Activated CD8-positive, alpha-beta memory T cell treated with anti-CD3 and anti-CD28 coated beads for 1 hour (primary cell): Measurements from ENCODE around the gene SLC22A14.
A peak's percentile ranks its signal among the peaks of the same experiment; 100 is the strongest.

Source experiments
- DNase-seq, 2 donors: peaks; one replicate each; pipeline ENCODE4 v3.0.0-alpha.2; 2020; ENCODE audit warnings: low read depth in 1 of 2; ENCODE audit errors: extremely low read depth in 1 of 2

SLC22A14 gene

DNA sequence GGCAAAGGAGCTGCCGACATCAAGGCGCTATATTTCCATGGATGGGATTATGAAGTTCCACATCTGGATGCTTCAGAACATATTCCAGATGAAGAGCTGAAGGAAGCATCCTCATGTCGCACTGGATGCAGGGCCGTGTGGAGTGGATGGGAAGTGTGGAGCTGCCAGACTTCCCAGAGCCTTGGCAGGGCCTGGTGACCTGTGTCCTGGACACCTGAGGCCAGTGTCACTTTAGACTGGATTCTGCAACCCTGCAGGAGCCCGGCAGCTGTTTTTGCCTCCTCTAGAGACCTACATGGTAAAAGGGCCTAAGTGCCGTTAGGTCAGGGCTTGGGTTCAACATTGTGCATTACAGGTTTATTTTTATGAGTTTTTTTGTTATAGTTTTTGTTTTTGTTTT is 53.2 kb downstream of the SLC22A14 start:
- DNase-seq = no peak

DNA sequence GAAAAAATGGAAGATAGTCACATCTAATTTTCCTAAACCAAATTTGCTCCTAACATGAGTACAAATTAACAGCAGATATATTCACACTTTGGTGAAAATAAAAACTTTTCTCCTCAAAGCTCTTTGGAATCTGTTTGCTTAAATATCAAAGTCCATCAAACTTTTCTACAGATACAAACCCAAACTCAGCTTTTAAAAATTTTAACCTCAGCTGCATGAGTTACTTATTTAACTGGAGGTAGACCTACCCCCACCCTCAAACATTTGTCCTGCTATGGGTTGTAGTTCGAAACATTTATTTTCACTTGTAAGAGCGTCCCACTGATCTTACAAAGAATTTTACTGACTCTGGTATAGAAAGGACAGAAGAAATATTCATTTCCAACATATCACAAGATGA is 55.6 kb downstream of the SLC22A14 start:
- DNase-seq = no peak

DNA sequence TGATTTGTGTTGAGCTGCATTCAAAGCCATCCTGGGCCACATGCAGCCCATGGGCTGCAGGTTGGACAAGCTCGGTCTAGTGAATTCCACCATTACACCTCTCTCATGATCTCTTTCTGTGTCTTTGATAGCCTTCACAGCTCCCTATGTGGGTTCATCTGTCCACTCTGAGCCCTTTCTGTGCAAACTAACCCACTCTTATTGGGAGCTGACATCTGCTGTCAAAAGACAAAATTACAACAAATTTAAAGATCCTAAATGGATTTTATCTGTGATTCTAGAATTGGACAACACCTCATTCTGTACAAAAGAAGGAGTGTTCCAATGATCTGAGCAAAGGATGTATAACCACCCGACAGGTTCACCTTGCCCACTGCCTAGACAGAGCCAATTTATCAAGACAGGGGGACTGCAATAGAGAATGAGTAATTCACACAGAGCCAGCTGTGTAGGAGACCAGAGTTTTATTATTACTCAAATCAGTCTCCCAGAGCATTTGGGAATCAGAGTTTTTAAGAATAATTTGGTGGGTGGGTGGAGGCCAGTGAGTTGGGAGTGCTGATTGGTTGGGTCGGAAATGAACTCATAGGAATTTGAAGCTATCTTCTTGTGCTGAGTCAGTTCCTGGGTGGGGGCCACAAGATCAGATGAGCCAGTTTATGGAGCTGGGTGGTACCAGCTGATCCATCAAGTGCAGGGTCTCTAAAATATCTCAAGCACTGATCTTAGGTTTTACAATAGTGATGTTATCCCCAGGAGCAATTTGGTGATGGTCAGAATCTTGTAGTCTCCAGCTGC is 61.9 kb downstream of the SLC22A14 start:
- no peak for DNase-seq

DNA sequence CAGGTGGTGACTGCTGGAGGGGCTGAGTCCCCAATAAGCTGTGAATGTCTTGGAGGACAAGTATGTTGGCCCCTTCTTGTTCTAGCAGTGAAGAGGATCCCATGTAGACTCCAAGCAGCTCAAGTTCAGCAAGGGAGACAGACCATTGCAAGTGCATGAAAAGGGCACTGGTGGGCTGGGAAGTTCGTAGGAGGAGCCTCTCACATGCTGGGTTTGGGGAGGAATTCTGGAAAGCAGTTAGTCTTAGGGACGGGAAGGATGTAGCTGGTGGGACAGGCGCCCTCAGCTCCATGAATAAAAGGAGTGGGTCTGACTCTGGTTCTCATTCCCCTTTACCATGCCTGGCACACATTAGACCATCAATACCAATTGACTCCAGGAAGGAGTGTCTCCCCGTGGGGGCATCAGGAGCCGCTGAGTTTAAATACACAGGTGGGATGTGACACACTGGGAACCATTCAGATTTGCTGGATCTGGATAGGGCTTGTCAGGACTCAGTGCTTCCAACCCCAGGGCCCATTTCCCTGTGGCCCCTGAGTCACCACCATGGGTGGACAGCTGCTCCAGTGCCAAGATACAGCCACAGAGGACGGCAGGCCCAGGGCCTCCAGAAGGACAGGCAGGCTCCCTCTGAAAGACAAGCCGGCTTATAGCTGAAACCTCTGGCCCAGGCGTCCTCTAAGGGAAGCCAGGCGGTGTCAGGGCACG is 63.9 kb downstream of the SLC22A14 start:
- no peak for DNase-seq

DNA sequence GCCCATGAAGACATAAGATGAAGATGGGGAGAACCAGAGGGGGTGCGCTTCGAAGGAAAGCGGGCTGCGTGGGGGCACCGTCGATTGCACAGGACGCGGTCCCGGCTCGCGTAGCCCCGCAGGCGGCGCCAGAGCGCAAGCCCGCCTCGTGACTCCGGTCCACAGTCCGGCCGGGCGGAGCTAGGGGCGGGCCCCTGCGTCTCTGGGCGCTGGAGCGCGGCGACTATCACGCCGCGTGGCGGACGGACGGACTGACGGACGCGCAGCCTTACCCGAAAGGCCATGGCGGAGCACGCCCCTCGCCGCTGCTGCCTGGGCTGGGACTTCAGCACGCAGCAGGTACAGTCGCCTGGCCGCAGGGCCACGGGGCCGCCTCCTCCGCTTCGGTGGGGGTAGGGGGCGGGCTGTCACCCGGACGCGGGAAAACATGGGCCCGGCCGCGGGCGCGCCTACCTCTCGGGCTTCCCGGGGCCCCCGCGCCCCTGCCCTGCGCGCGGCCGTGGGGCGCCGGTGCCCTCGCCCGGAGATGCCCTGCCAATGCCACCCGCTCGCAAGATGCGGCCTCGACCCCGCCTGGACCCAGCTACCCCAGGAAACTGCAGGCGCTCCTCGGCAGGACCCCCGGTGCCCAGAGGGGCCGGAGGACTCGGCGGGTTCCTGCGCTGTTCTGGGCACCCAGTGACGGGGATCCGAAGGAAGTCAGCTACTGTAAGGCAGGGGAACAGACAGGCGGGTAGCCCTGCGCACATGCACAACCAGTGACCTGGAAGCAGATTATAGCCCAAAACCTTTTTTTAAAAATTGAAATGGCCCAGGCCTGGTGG is 64.7 kb downstream of the SLC22A14 start, which contains the start of gene XYLB:
XYLB (plus strand) TSS at position 199 of the 824 bp plus-strand sequence; CDS start at position 283, 84 bp downstream.
- peak; percentile 19 to 64 for DNase-seq

DNA sequence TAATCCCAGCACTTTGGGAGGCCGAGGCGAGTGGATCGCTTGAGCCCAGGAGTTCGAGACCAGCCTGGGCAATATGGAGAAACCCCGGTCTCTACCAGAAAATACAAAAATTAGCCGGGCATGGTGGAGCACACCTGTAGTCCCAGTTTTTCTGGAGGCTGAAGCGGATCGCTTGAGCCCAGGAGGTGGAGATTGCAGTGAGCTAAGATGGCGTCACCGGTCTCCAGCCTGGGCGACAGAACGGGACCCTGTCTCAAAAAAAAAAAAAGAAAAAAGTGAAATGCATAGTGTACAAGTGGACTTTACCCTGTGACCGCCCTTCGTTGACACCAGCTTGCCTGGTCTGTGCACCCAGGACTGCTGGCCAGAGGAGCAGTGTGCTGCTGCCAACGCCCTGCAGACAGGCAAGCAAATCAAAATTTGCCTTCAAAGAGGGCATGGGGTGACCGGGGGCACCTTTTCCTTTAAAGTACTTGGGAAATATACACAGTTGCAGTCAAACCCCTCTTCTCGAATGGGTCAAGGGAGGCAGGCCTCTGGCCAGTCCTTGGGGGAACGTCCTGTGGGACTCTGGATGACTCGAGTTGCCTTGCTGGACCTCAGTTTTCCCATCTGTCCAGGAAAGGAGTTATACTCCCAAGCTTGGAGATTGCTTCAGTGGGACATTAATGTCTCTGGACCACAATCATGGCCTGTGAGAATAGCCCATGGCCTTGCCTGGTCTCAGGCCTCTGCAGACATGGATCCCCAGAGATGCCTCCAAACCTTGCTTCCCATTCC is 65.5 kb downstream of the SLC22A14 start:
- DNase-seq = no peak

DNA sequence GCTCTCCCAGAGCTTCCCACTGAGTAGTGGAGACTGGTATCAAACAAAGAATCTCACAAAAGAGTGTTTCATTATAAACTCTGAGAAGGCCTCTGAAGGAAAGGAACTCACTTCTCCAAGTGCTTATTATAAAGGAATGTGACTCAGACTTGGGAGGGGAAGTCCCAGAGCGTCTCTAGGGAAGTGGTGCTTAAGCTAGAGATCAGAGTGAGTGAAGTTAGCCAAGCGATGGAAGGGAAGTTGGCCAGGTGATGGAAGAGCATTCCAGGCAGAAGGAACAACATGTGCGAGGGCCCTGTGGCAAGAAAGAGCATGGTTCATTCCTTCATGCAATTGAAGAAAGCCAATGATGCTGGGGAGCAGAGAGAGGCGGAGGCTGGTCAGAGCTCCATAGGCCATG is 66.8 kb downstream of the SLC22A14 start:
- no peak for DNase-seq

DNA sequence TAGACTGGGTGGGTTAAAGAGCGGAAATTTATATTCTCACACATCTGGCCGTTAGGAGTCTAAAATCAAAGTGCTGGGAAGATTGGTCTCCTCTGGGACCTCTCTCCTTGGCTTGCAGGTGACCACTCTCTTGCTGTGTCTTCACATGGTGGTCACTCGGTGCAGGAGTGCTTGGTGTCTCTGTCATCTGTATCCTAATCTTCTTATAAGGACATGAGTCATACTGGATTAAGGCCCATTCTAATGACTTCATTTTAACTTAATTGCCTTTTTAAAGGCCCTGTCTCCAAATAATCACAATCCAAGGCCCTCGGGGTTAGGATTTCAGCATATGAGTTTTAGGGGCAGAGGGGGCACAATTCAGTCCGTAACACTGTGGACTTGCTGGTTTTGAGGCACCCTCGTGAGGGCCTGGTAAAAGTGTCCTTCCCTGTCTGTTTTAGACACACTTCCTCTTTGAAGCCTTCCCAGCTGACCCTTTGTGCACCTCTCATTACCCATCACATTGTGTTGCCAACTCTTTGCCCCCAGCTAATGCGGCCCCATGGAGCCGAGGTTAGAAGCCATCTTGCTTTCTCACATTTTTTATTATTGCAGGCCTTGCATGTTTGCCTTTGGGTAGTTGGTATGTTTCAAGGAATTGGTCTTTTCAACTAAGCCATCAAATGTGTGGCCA is 67.7 kb downstream of the SLC22A14 start:
- DNase-seq = no peak

DNA sequence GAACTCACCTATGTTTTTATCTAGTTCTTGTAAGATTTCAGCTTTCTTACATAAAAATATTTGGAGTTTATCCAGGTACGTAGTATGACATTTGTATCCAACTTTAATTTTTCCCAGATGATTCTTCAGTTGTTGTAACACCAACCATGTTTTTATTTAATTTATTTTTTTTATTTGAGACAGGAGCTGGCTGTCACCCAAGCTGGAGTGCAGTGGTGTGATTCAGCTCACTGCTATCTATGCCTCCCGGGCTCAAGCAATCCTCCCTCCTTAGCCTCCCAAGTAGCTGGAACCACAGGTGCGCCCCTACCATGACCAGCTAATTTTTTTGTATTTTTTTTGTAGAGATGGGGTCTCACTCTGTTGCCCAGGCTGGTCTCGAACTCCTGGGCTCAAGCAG is 71.1 kb downstream of the SLC22A14 start:
- no peak for DNase-seq

DNA sequence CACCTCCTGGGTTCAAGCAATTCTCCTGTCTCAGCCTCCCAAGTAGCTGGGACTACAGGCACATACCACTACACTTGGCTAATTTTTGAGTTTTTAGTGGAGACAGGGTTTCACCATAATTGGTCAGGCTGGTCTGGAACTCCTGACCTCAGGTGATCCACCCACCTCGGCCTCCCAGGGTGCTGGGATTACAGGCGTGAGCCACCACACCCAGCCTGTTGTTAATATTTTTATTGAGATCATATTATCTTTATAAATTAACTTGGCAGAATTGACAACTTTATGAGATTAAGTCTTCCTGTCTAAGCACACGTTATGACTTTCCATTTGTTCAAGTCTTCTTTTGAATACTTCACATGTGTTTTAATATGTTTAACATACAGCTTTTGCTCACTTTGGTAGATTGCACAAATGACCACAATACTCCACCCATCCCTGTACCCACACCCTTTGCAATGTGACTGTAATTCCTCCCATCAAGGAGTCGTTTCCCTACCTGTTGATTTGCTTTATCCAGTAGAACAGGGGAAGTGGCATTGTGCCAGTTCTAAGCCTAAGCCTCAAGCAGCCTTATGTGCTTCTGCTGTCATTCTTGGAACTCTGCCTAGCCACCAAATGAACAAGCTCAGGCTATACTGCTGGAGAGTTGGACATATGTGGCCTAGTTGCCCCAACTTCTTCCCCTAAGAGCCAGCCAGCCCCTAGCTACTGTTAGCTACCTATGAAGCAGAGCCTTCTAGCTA is 72.7 kb downstream of the SLC22A14 start:
- no peak for DNase-seq

DNA sequence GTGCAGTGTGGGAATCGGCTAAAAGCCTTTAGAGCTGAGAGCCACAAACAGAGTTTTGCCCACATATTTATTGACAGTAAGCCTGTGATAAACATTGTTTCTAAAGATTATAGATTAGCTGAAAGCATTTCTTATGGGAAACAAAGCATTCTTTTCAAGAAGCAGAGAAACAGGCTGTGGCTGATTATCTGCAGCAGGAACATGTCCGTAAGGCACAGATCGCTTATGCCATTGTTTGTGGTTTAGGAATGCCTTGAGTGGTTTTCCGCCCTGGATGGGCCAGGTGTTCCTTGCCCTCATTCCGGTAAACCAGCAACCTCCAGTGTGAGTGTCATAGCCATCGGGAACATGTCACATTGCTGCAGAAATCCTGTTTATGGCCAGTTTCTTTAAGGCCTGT is 76.9 kb downstream of the SLC22A14 start:
- DNase-seq = no peak

DNA sequence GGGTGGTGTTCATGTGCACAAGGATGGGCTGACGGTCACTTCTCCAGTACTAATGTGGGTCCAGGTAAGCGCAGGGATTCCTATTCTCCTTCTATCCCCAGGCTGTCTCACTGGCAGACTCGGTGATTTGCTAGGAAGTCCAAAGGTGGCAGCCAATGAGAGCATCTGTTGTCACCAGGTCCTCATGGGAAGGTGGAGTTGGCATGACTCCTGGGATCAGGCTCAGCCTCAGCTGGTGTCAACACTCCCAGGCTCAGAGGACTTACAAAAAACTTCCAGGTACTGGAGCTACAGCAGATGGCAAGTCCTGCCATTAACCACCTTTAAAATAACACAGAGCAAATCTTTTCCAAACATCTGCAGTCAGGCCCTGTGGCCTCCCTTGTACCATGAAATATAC is 78.3 kb downstream of the SLC22A14 start:
- no peak for DNase-seq

DNA sequence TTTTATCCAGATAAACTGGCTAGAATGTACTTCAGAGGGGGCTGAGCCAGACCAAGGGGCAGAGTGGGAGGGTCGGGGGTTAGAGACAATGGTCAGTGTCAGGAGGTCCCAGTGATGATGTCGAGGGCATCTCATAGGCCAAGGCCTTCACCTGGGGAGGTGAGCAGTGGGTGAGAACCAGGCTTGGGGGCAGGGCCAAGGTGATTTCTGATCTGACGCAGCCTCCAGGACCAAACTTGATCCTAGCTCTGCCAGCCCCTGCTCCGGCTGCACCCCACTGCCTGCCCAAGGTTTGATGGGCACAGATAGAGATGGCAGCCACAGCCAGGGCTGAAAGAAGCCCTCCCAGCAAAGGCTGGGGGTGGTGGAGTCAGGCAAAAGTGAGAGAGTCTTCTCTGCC is 79.4 kb downstream of the SLC22A14 start:
- DNase-seq = no peak

DNA sequence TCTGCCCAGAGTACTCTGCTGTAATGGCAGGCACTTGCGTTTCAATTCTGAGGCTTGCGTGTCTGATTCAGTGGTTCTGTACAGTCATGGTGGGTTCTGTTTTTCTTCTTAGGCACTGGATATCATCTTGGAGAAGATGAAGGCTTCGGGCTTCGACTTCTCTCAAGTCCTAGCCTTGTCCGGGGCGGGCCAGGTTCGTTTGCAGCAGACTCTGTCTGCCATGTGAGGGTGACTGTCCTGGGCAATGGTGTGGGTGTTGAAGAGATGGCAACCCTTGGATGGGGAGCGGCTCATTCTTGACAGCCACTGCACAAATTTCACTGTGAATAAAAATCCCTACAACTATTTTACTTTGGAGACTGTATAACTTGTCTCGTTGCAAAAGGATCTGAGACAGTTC is 80.7 kb downstream of the SLC22A14 start:
- DNase-seq = no peak

DNA sequence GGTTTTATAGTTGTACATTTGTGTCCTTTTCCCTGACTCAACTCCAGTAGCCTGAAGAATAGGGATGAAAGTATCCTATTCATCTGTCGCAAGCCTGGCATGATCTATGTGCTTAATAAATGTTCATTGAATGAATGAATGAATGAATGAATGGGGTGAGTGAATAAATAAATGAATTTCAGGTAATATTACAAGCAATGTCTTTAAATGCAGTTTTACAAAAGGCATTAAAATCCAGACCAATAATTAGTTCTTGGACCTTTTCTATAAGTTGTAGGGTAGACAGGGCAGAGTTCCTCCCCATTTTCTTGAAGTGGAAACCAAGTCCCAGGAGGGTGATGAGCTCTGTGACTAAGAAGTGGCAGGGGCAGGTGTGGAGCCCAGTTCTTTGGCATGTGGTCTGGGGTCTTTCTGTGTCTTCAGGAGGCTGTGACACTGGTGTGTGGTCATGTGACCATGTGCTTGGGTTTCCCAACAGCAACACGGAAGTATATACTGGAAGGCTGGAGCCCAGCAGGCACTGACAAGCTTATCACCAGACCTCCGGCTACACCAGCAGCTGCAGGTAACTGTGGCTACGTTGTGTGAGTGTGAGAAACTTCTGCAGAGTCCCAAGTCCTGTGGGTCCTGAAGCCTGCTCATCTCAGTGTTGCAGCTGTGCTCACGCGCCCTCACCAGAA is 82.8 kb downstream of the SLC22A14 start:
- no peak for DNase-seq

DNA sequence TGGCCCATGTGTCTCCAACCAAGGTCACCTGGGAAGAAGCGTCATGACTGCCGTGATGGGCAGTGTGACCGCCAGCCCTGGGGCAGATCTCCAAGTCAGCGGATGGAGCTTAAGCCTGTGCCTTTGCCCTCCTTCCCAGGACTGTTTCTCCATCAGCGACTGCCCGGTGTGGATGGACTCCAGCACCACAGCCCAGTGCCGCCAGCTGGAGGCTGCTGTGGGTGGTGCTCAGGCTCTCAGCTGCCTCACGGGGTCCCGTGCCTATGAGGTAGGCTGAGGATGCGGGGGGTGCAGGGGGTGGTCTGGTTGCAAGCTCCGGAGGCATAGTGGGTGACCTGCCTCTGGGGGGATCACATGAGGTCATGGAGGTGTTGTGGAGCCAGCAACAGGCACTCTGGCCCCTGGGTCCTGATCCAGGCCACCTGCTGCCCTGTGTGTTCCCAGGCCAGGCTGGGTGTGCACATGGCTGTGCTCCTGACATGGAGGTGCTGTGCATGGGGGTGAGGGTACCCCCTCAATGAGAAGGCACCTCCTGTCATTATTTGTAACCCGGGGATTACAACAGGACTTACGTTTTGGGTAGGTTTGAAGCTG is 83.5 kb downstream of the SLC22A14 start:
- DNase-seq = no peak

DNA sequence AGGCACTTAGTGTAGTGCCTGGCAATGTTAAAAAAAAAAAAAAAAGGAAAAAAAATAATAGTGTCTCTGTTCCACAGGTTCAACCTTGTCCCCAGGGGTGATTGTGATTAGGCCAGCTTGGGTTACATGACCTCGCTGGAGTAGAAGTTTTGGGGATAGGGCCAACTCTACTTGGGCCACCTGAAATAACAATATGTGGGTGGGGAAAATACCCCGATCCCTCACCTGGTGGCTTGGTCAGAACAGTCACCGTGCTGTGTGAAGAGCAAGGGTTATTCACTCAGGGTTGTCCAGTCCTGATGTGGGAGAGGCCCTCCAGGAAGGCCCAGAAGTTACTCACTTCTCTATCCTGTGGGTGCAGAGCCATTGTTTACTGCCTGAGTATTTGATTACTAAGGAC is 84.0 kb downstream of the SLC22A14 start:
- DNase-seq = no peak

DNA sequence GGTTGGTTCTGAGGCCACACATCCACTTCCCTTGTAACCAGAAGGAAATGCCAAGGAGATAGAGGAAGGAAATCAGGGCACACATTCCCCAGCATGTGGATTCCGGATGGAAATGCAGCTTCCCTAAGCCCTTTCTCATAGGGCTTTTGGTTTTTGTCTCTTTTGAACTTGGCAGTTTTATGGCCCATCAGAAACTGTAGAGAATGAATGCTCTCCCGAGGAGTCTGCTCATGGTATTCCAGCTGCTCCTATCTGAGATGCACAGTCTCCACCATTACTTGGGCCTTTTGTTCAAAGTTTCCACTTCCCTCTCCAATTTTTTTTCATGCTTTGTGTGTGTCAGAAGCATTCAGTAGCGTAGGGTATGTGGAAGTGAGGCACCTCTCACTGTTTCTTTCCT is 85.7 kb downstream of the SLC22A14 start:
- no peak for DNase-seq
